Dedifferentiated amniotic fluid mesenchymal stem cell (primary cell): ENCODE measurements around the gene LYZL4.

ENCODE experiments used
- DNase-seq: peaks from one replicate; pipeline ENCODE4 v3.0.0-alpha.2; 2016; ENCODE audit errors: extremely low spot score

LYZL4 gene

DNA sequence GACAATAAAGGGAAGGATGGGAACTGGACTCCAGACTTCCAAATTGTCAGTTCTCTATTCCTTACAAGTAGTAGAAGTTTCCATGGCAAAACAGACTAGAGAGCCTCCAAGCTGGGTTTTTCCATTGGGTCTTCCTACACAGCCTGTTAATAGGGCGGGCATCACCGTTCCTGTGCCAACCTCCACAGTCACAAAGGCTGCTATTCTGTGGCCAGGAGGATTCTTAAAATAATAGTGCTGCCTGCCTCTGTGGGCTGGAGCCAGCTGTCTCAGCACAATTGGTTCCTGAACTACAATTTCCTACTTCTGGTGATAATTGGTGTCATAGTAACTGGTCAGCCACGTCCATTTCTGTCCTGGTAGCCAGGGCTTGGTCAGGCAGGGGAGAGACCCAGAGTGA, 38.6 kb downstream of the LYZL4 start:
- no peak for DNase-seq

DNA sequence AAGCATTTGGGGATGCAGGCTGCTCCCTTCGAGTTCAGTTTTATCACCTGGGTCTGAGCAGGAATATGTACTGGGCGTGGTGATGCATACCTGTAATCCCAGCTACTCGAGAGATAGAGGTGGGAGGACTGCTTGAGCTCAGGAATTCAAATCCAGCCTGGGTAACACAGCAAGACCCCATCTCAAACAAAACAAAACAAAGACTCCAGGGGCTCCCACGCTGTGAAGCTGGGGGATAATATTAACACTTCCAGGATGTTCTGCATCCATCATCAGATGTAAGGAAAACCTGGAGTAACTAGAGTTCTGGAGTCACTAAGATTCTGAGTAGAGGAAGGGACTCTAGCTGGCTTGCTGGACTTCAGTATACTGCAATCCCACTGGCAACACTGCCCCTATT, 40.6 kb downstream of the LYZL4 start:
- DNase-seq, result no peak

DNA sequence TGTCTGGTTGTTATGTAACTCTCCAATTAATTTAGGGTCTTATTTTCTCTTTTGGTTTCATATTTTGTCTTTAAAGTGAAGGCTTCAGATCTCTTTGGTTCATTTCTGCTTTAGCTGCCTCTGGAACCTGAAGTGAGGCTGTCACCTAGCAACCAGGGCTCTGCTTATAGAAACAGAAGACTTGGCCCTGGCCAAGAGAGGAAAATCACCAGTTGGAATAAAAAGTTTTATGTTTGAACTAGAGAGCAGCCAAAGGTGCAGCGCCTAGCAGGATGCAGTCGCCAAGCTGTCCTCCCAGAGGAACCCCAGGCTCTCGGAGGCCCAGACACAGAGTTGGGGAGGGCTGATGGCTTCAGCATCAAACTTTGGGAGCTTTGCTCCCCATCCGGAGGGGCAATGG, 41.1 kb downstream of the LYZL4 start:
- no peak for DNase-seq

DNA sequence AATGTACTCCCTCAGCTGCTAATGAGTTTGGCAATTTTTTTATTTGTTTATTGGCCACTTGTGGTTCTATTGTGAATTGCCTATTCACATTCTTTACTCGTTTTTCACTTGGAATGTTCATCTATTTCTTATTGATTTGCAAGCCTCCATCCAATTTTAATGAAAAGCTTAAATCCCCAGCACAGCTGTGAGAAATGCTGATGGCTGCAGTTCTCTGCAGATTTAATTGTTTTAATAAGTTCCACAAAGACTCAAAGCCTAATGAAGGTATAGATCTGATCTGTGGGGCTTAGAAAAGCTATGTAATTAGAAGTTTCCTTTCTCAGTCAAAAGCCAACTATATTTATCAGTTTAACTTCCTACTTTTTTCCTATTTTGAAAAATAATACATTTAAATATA, 41.5 kb downstream of the LYZL4 start:
- no peak for DNase-seq

DNA sequence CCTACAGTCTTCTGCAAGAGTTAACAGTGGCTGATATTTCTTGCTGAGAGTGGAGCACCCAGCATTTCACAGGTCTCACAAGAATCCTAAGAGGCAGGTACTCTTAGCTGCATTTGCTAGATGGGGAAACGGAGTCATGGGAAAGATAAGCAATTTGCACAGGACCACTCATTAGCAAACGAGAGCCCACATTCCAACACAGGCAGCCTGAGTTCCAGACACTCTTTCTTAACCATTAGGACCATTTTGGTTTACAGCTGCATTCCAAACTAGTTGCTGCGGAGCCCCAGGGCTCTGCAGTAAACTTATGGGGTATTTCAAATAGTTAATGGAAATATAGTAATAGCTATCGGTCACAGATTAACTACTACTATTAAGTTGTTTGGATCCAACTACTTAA, 42.5 kb downstream of the LYZL4 start:
- no peak for DNase-seq

DNA sequence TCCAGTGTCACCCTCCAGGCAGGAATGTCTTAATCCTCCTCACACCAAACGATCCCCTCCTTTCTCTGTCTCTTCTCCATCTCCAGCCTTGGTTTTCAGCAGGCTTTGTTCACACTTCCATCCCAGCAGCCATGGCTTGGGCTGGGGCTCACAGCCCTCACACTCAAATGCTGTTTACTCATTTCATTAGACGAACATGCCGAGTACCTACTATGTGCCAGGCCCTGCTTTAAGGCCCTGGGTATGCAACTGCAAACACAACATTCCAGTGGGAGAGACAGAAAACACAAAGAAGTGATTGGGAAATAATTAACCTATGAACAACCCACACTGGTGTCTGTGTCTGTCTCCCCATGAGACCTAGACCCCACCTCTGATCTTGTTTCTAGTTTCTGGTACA, 43.9 kb downstream of the LYZL4 start:
- no peak for DNase-seq

DNA sequence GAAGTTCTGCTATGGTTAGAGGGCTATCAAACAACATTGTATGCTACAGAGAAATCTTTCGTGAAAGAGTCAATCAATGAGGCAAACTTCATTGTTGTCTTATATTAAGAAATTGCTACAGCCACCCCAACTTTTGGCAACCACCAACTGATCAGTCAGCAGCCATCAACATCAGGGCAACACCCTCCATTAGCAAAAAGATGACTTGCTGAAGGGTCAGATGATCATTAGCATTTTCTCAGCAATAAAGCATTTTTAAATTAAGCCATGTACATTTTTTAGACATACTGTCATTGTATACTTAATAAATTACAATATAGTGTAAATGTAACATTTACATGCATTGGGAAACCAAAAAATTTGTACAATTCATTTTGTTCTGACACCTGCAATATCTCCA, 53.1 kb downstream of the LYZL4 start:
- DNase-seq, result no peak

DNA sequence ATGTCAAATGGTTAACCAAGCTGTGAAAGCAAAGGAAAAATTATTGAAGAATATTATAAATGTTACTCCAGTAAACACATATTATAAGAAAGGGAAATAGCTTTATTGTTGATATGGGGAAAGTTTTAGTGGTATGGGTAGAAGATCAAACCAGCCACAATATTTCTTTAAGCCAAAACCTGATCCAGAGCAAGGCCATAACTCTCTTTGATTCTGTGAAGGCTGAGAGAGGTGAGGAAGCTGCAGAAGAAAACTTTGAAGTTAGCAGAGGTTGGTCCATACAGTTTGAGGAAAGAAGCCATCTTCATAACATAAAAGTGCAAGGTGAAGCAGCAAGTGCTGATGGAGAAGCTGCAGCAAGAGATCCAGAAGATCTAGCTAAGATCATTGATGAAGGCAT, 54.8 kb downstream of the LYZL4 start:
- no peak for DNase-seq

DNA sequence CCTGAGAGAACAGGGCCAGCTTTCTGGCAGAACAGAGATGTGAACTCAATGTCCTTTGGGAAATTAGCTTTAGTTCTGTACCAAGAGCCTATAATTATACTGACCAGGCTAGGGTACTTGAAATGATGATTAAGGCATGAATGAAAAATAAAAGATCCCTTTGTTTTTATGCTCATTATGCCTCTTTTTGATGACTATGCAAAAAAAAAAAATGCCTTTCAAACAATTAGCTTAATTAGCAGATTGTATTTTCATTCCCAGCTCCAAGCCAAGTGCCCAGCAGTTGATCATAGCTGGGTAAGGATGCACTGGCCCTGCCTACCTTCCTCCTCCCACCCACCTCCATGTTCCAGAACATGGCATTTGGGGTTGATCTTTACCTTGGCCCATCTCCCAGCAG, 56.8 kb downstream of the LYZL4 start:
- no peak for DNase-seq

DNA sequence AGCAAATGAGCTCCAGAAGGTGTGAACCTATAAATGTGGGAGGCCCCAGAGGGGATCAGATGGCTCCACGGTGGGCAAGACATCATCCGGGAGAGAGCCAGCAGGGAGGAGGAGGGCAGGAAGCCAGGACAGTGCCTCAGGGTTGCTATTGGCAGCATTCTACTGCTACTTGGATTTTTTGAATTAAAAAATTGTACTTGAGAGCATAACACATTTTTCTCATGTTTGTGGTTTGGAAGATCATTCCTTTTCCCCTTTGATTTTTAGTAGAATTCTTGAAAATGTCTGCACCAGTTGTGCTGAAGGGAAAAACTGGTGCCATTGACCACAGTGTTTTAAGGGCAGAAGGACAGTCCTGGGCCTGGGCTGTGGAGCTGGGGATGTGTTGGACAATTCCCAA, 59.2 kb downstream of the LYZL4 start:
- DNase-seq, result peak; percentile 27

DNA sequence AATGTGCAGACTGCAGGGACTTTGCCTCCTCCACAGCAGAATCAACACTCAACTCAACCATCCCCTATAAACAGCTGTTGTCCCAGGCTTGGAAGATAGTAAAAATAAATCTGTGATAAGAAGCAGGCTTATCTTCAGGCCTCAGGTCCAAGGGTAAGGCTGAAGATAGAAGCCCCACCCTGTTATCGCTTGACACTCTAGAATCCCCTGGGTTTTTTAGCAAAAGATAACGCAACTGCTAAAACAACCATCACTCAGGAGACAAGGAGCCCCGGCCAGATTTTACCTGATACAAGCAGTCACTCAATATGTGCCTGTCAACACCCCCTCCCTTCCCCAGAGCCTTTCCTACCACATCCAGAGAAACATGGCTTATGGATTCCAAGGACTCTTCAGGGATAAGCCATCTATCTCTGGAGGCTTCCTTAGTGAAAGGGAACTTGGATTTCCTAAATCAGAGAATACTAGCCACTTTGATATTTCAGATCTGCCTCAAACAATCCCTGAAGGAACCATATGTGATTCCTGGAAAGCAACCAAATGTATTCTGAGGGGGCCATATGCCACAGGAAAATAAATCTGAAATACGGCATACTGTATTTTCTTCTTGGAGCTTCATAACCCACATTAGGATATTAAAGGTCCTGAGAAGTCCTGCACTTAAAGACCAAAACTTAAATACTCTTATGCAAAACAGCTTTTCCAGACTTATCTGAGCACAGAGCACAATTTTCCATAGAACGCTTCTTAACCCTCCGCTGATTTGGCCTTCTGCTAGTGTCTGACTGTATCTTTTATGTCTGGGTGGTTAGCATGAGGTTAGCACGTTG, 60.4 kb downstream of the LYZL4 start:
- no peak for DNase-seq

DNA sequence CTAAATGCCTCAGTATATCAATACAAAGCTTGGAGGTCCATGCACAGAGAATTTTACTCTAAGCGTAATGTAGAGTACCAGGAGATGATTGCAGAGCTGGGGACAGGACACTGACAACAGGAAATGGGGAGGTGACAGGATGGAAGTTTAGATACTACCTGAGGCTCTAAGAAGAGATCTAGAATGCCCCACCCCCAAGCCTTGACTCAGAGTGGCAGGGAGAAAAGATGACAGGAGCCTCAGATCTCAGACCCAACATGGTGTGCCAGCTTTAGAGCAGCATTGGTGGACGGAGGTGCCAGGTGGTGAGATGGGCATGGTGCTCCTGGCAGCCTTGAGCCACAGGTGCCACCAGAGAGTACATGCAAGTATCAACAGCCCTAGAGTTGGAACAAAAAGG, 62.5 kb downstream of the LYZL4 start:
- DNase-seq, result no peak
